GM21390 (cell line): ENCODE data around the gene CST5.
"Not testable (repeated sequence)": the region's sequence is repeated elsewhere in the genome, so short reads cannot be mapped to it uniquely, and the experiment has no call there.

Source experiments
- ATAC-seq: cut with Tn5 transposase; IDR thresholded peaks from one replicate; pipeline ENCODE4 v1.9.1; 2021; ENCODE audit not compliant: unreplicated experiment

The CST5 gene

GRCh38 chr20:23879328-23879798 is at the start of gene CST5:
TSS of gene CST5 (minus strand) at chr20:23879748. CDS start at chr20:23879676, 72 bp downstream.
- ATAC-seq: no peak

- ATAC-seq: no peak
Observed at GRCh38 chr20:23928788-23929187, 49.2 kb upstream of the CST5 start.

GRCh38 chr20:23928353-23928752 is 48.8 kb upstream of the CST5 start:
- no peak for ATAC-seq

GRCh38 chr20:23926944-23927872 is 47.7 kb upstream of the CST5 start:
- ATAC-seq: no peak

- ATAC-seq: no peak
Observed at GRCh38 chr20:23926526-23926880, 47.0 kb upstream of the CST5 start.

- no peak for ATAC-seq
Observed at GRCh38 chr20:23925789-23926525, 46.4 kb upstream of the CST5 start.

- no peak for ATAC-seq
Observed at GRCh38 chr20:23924751-23925150, 45.2 kb upstream of the CST5 start.

- no peak for ATAC-seq
Observed at GRCh38 chr20:23923891-23924435, 44.4 kb upstream of the CST5 start.

GRCh38 chr20:23923311-23923710 is 43.8 kb upstream of the CST5 start:
- ATAC-seq: no peak

- no peak for ATAC-seq
Observed at GRCh38 chr20:23920408-23921325, 41.1 kb upstream of the CST5 start.

GRCh38 chr20:23918896-23919295 is 39.3 kb upstream of the CST5 start:
- ATAC-seq: no peak

- ATAC-seq: no peak
Observed at GRCh38 chr20:23918101-23918862, 38.7 kb upstream of the CST5 start.

- no peak for ATAC-seq
Observed at GRCh38 chr20:23917024-23917725, 37.6 kb upstream of the CST5 start.

- ATAC-seq: no peak
Observed at GRCh38 chr20:23915844-23916243, 36.3 kb upstream of the CST5 start.

GRCh38 chr20:23914469-23914868 is 34.9 kb upstream of the CST5 start:
- not testable (repeated sequence) for ATAC-seq

GRCh38 chr20:23910210-23910609 is 30.7 kb upstream of the CST5 start:
- no peak for ATAC-seq

GRCh38 chr20:23909390-23909789 is 29.8 kb upstream of the CST5 start:
- no peak for ATAC-seq

GRCh38 chr20:23907579-23907978 is 28.0 kb upstream of the CST5 start:
- no peak for ATAC-seq

- ATAC-seq: not testable (repeated sequence)
Observed at GRCh38 chr20:23902396-23902795, 22.8 kb upstream of the CST5 start.
